H1 (cell line): Measurements from ENCODE around the gene HERC3. TPM values are rescaled to one million over a fixed set of nuclear protein-coding genes. Genes with fewer than 3 reads are reported as not detected.
A peak's percentile ranks its signal among the peaks of the same experiment; 100 is the strongest.

Experiments used
- CTCF ChIA-PET: fragments of 300-600 bp; sonication (Branson Sonifier 250); formaldehyde crosslinking; loops from one replicate; lab custom pipeline; 2021; ENCODE audit not compliant: partially characterized antibody; lab: Charles Lee
- POLR2A ChIA-PET: fragments of 300-600 bp; sonication (Branson Sonifier 250); formaldehyde crosslinking; loops from one replicate; lab custom pipeline; 2021; ENCODE audit warnings: inconsistent platforms; ENCODE audit not compliant: partially characterized antibody; lab: Charles Lee
- DNase-seq, 2 experiments: peaks; one replicate each; pipeline versions ENCODE4 v3.0.0 to v3.0.0-alpha.2; 2010 to 2022; ENCODE audit warnings: low spot score in 2 of 2, low read depth in 1 of 2, mixed read lengths in 1 of 2
- FAIRE-seq: peaks from 2 replicates; lab custom pipeline; 2011; peaks lifted over from hg19 to GRCh38; lab: Jason Lieb, UNC
- H2AFZ ChIP-seq: 2 replicates; pipeline ENCODE4 v1.8.1; 2012; ENCODE audit warnings: low read length, inconsistent platforms
- H2AK5ac ChIP-seq: 2 replicates; pipeline ENCODE4 v1.6.1; 2013; ENCODE audit warnings: low read depth, low read length
- H2BK120ac ChIP-seq: replicated peaks from 2 replicates; pipeline ENCODE3; 2013; ENCODE audit warnings: low read depth, low read length, inconsistent platforms
- H2BK12ac ChIP-seq: 2 replicates; pipeline ENCODE4 v1.6.1; 2013; ENCODE audit warnings: low read depth, low read length
- H2BK15ac ChIP-seq: 2 replicates; pipeline ENCODE4 v1.6.1; 2013; ENCODE audit warnings: low read length
- H2BK20ac ChIP-seq: 2 replicates; pipeline ENCODE4 v1.6.1; 2013; ENCODE audit warnings: low read length
- H2BK5ac ChIP-seq: 2 replicates; pipeline ENCODE4 v1.6.1; 2013; ENCODE audit warnings: low read depth, low read length
- H3K14ac ChIP-seq: 2 replicates; pipeline ENCODE4 v1.6.1; 2013; ENCODE audit warnings: inconsistent platforms; ENCODE audit not compliant: insufficient read length
- H3K18ac ChIP-seq: 2 replicates; pipeline ENCODE4 v1.6.1; 2013; ENCODE audit warnings: low read length; ENCODE audit errors: extremely low read depth
- H3K23ac ChIP-seq: 2 replicates; pipeline ENCODE4 v1.6.1; 2013; ENCODE audit warnings: inconsistent platforms; ENCODE audit not compliant: insufficient read length
- H3K23me2 ChIP-seq: 2 replicates; pipeline ENCODE4 v1.6.1; 2013; ENCODE audit warnings: low read depth, low read length
- H3K27ac ChIP-seq: 2 replicates; pipeline ENCODE4 v1.6.1; 2011; ENCODE audit warnings: low read depth, low read length, inconsistent platforms
- H3K27me3 ChIP-seq, 4 experiments: replicated peaks in 1 of 4; 1 replicate in 1 of 4; 2 replicates in 3 of 4; pipeline versions ENCODE4 v1.6.1 to v1.8.1; 2011 to 2013; ENCODE audit warnings: low read length in 3 of 4, mild to moderate bottlenecking in 3 of 4, inconsistent platforms in 2 of 4, mixed read lengths in 2 of 4, moderate library complexity in 1 of 4; ENCODE audit not compliant: control insufficient read depth in 3 of 4, insufficient read depth in 3 of 4; ENCODE audit errors: extremely low read depth in 1 of 4
- H3K36me3 ChIP-seq, 4 experiments: 2 replicates each; pipeline versions ENCODE4 v1.6.1 to v1.8.1; 2011 to 2013; ENCODE audit warnings: mild to moderate bottlenecking in 4 of 4, low read length in 3 of 4, moderate library complexity in 2 of 4, control low read depth in 1 of 4, inconsistent platforms in 1 of 4; ENCODE audit not compliant: insufficient read depth in 4 of 4, control insufficient read depth in 2 of 4
- H3K4ac ChIP-seq: replicated peaks from 2 replicates; pipeline ENCODE3; 2013; ENCODE audit warnings: low read length, low read depth, mixed read lengths, inconsistent platforms; ENCODE audit not compliant: insufficient read length
- H3K4me1 ChIP-seq, 4 experiments: replicated peaks in 1 of 4; 1 replicate in 1 of 4; 2 replicates in 3 of 4; pipeline versions ENCODE4 v1.6.1 to v1.8.1; 2011 to 2013; ENCODE audit warnings: low read length in 3 of 4, inconsistent platforms in 2 of 4, mixed read lengths in 1 of 4; ENCODE audit not compliant: insufficient read depth in 4 of 4, control insufficient read depth in 3 of 4
- H3K4me2 ChIP-seq, 2 experiments: 2 replicates each; pipeline versions ENCODE4 v1.6.1 to v1.8.1; 2011 to 2013; ENCODE audit warnings: low read depth in 2 of 2, low read length in 2 of 2, control low read depth in 1 of 2, inconsistent platforms in 1 of 2, mild to moderate bottlenecking in 1 of 2; ENCODE audit not compliant: insufficient read depth in 1 of 2
- H3K4me3 ChIP-seq, 4 experiments: fragments of 200-600, 300-600 bp in 1 of 4; sonication (generic), shearing (Covaris generic), sonication (Bioruptor Twin) in 1 of 4; 2 replicates each; pipeline versions ENCODE4 v1.5.1 to v1.8.1; 2011 to 2016; ENCODE audit warnings: low read length in 4 of 4, low read depth in 3 of 4, control low read depth in 2 of 4, inconsistent platforms in 2 of 4, mild to moderate bottlenecking in 2 of 4, mixed read lengths in 1 of 4, moderate library complexity in 1 of 4; ENCODE audit not compliant: insufficient read depth in 2 of 4; ENCODE audit errors: extremely low read depth in 1 of 4
- H3K56ac ChIP-seq: replicated peaks from 2 replicates; pipeline ENCODE3; 2013; ENCODE audit warnings: low read depth, mild to moderate bottlenecking, mixed read lengths, low read length, inconsistent platforms; ENCODE audit not compliant: insufficient read length
- H3K79me1 ChIP-seq: 2 replicates; pipeline ENCODE4 v1.6.1; 2013; ENCODE audit warnings: low read depth, low read length, control low read depth
- H3K79me2 ChIP-seq, 2 experiments: 2 replicates each; pipeline versions ENCODE4 v1.6.1 to v1.8.1; 2012 to 2013; ENCODE audit warnings: low read length in 2 of 2, mild to moderate bottlenecking in 2 of 2, inconsistent platforms in 1 of 2; ENCODE audit not compliant: insufficient read depth in 2 of 2, control insufficient read depth in 1 of 2
- H3K9ac ChIP-seq, 4 experiments: replicated peaks in 1 of 4; 1 replicate in 1 of 4; 2 replicates in 3 of 4; pipeline versions ENCODE4 v1.6.1 to v1.8.1; 2011 to 2013; ENCODE audit warnings: low read depth in 3 of 4, low read length in 3 of 4, control low read depth in 2 of 4, mild to moderate bottlenecking in 2 of 4, moderate library complexity in 2 of 4, inconsistent platforms in 1 of 4; ENCODE audit errors: extremely low read depth in 1 of 4
- H3K9me3 ChIP-seq, 2 experiments: 2 replicates each; pipeline versions ENCODE4 v1.6.1 to v1.8.1; 2012 to 2013; ENCODE audit warnings: mild to moderate bottlenecking in 2 of 2, moderate library complexity in 2 of 2, control low read depth in 1 of 2, inconsistent platforms in 1 of 2, low read depth in 1 of 2, low read length in 1 of 2, mixed read lengths in 1 of 2; ENCODE audit not compliant: insufficient read depth in 2 of 2
- H4K20me1 ChIP-seq, 2 experiments: replicated peaks in 1 of 2; 2 replicates each; pipeline versions ENCODE3 to v1.8.1; 2011 to 2013; ENCODE audit warnings: inconsistent platforms in 2 of 2, low read length in 2 of 2, mild to moderate bottlenecking in 1 of 2; ENCODE audit not compliant: insufficient read depth in 2 of 2, control insufficient read depth in 1 of 2
- H4K5ac ChIP-seq: 2 replicates; pipeline ENCODE4 v1.6.1; 2013; ENCODE audit warnings: low read length, low read depth, mixed read lengths, inconsistent platforms; ENCODE audit not compliant: insufficient read length
- H4K8ac ChIP-seq: 2 replicates; pipeline ENCODE4 v1.8.0; 2013; ENCODE audit warnings: mild to moderate bottlenecking, moderate library complexity, low read length, inconsistent platforms; ENCODE audit not compliant: insufficient read depth; ENCODE audit errors: extremely low read depth
- H4K91ac ChIP-seq: replicated peaks from 2 replicates; pipeline ENCODE3; 2013; ENCODE audit warnings: low read length, mixed read lengths, inconsistent platforms; ENCODE audit not compliant: insufficient read length
- ATF3 ChIP-seq: IDR thresholded peaks from 2 replicates; pipeline ENCODE4 v1.6.1; 2011; ENCODE audit warnings: low read depth, mild to moderate bottlenecking, low read length; ENCODE audit not compliant: insufficient read depth
- CREB1 ChIP-seq: IDR thresholded peaks from 2 replicates; pipeline ENCODE4 v1.6.1; 2012; ENCODE audit warnings: inconsistent platforms
- CTBP2 ChIP-seq: IDR thresholded peaks from 2 replicates; pipeline ENCODE4 v1.7.0; 2011; ENCODE audit warnings: borderline replicate concordance, mild to moderate bottlenecking, moderate library complexity, mixed read lengths, low read length; ENCODE audit not compliant: insufficient read depth, insufficient read length
- FOSL1 ChIP-seq: IDR thresholded peaks from 2 replicates; pipeline ENCODE4 v1.6.1; 2011; ENCODE audit warnings: mild to moderate bottlenecking, low read depth, low read length, moderate library complexity; ENCODE audit not compliant: insufficient read depth
- KDM4A ChIP-seq: IDR thresholded peaks from one replicate; pipeline ENCODE4 v1.7.1; 2012; ENCODE audit warnings: low read depth, mild to moderate bottlenecking, moderate library complexity, low read length, inconsistent platforms; ENCODE audit not compliant: severe bottlenecking
- MAX ChIP-seq: IDR thresholded peaks from 2 replicates; pipeline ENCODE4 v1.6.1; 2012; ENCODE audit warnings: inconsistent platforms
- POLR2AphosphoS5 ChIP-seq: IDR thresholded peaks from 2 replicates; pipeline ENCODE4 v1.6.1; 2011; ENCODE audit warnings: low read depth, low read length
- SUZ12 ChIP-seq: fragments of 200-600 bp; sonication (generic); IDR thresholded peaks from 2 replicates; pipeline ENCODE4 v1.6.1; 2012; ENCODE audit warnings: mild to moderate bottlenecking, inconsistent platforms, low read length, moderate library complexity, mixed read lengths
- USF2 ChIP-seq: IDR thresholded peaks from 2 replicates; pipeline ENCODE4 v1.6.1; 2011; ENCODE audit warnings: low read length, improper control_type of control experiment
- WGBS, 2 experiments: shearing (Covaris generic) in 1 of 2; methylation state at CpG; one replicate each; pipeline versions ENCODE4 v1.1.6 to v1.1.7; 2013 to 2015; ENCODE audit warnings: low lambda C conversion rate in 2 of 2, mixed read lengths in 2 of 2, inconsistent platforms in 1 of 2, low coverage in 1 of 2, missing lambda C conversion rate in 1 of 2; ENCODE audit not compliant: insufficient replicate concordance in 2 of 2, insufficient coverage in 1 of 2, insufficient read length in 1 of 2; ENCODE audit errors: extremely low coverage in 1 of 2, missing lambda C conversion rate in 1 of 2; 5-methylcytosine and 5-hydroxymethylcytosine counted together
- polyA plus RNA-seq, 7 experiments: library from polyadenylated mRNA; depleted of rRNA in 3 of 7; stranded (reverse) in 5 of 7; unstranded in 2 of 7; fragments of >200 nt in 5 of 7; fragments of 200-250 nt in 2 of 7; gene quantifications; 1 replicate in 5 of 7; 2 replicates in 1 of 7; 4 replicates in 1 of 7; pipeline versions ENCODE4 v1.2.1 to v1.2.3, GENCODE V29; 2011 to 2013; ENCODE audit warnings: missing spikeins in 2 of 7, mixed read lengths in 2 of 7
- total RNA-seq: library from RNA; stranded (reverse); fragmentation: NEBNext Ultra II Directional; extraction: Animal tissue kit (Norgen Biotek cat#: 25700); gene quantifications from 2 replicates; pipeline ENCODE4 v1.2.1, GENCODE V29; 2021

Gene HERC3
- total and polyA plus RNA-seq, 2 of the 8 experiments (the other 6 are each of a cell fraction or from before 2014, with no cell fraction given), result 1.4 to 5.7 TPM

- Histone ChIP-seq H3K9ac (no peak within 1 kb of the TSS), H3K79me2 (no peaks in the 10 kb centered on the region), H4K5ac (no peak within 1 kb of the TSS), H3K27ac (no peak within 1 kb of the TSS), H3K4me1 (no peaks in the 10 kb centered on the region; a peak in 1 of 7 replicates), H2AFZ (peak within 1 kb of the TSS; percentile 88), H2BK12ac (0 out of 2 replicates have a peak within 1 kb of the TSS, but pooled peaks have one; percentile 22), H3K27me3 (peaks cover 0 to 4% (median 1%) of the 10 kb centered on the region in 4 experiments; a peak in 3 of 7 replicates), H2BK15ac (no peak within 1 kb of the TSS), H4K91ac (peak within 1 kb of the TSS; percentile 26), H2BK20ac (no peak within 1 kb of the TSS), H3K79me1 (no peaks in the 10 kb centered on the region), H3K14ac (no peak within 1 kb of the TSS), H2BK5ac (no peak within 1 kb of the TSS), H3K18ac (no peak within 1 kb of the TSS), H3K9me3 (no peaks in the 10 kb centered on the region), H3K23ac (no peak within 1 kb of the TSS), H2AK5ac (no peak within 1 kb of the TSS), H4K8ac (no peak within 1 kb of the TSS), H3K4me3 (peak within 1 kb of the TSS; percentile 53 to 72 (median 58)), H2BK120ac (no peak within 1 kb of the TSS), H3K4me2 (peak within 1 kb of the TSS; percentile 65 to 66), H3K23me2 (peaks cover 3% of the 10 kb centered on the region; the same call in 1 of the 2 replicates), H3K36me3 (no peaks in the 10 kb centered on the region), H3K4ac (no peak within 1 kb of the TSS), H4K20me1 (no peaks in the 10 kb centered on the region), H3K56ac (no peak within 1 kb of the TSS)
- POLR2A ChIA-PET, result interaction anchor here (1.4 kb wide), 1 partner anchor 9 kb away, joined by 5 read pairs; no protein-coding TSS in a partner anchor
- DNase-seq (peak in 1 of 2 experiments; percentile 65), FAIRE-seq (no peak)
- CTCF ChIA-PET, result interaction anchor here (0.6 to 1.3 kb wide), 3 partner anchors 25 to 552 kb away, joined by 3 read pairs; no protein-coding TSS in a partner anchor
- WGBS, 2 experiments, result 53% methylated on average over 29 of the region's 40 CpGs; no CpG with 5 or more reads in 1 of the 2 experiments
- TF ChIP-seq POLR2AphosphoS5 (no peak), KDM4A (peak; percentile 72), USF2 (peak; percentile 62; the same call in 1 of the 2 replicates), CREB1 (peak; percentile 91), ATF3 (no peak), FOSL1 (no peak), MAX (0 out of 2 replicates have a peak, but pooled peaks have one; percentile 36), SUZ12 (0 out of 2 replicates have a peak, but pooled peaks have one; percentile 21), CTBP2 (peak; percentile 86)
These were observed 105.5 kb downstream of the HERC3 start, which contains the start of gene NAP1L5 for GRCh38 chr4:88697588-88698329. Gene NAP1L5, minus strand, starts transcription at chr4:88697829. Its CDS starts 75 bp downstream, at chr4:88697754.
